ENCODE results near the gene TMEM131.

Gene TMEM131

GRCh38 chr2:97763176-97763845 lies 232.4 kb downstream of the TMEM131 start:
- no peak for DNase-seq (ENCODE audit: extremely low read depth, low read depth)
- TF ChIP-seq, protein P1, sequence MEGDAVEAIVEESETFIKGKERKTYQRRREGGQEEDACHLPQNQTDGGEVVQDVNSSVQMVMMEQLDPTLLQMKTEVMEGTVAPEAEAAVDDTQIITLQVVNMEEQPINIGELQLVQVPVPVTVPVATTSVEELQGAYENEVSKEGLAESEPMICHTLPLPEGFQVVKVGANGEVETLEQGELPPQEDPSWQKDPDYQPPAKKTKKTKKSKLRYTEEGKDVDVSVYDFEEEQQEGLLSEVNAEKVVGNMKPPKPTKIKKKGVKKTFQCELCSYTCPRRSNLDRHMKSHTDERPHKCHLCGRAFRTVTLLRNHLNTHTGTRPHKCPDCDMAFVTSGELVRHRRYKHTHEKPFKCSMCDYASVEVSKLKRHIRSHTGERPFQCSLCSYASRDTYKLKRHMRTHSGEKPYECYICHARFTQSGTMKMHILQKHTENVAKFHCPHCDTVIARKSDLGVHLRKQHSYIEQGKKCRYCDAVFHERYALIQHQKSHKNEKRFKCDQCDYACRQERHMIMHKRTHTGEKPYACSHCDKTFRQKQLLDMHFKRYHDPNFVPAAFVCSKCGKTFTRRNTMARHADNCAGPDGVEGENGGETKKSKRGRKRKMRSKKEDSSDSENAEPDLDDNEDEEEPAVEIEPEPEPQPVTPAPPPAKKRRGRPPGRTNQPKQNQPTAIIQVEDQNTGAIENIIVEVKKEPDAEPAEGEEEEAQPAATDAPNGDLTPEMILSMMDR (IDR thresholded peaks at IDR 0.05; ENCODE audit: low read depth, low read length) = no peak

- TF ChIP-seq, protein P1 (IDR thresholded peaks at IDR 0.05; ENCODE audit: low read depth, low read length) = no peak
- DNase-seq (ENCODE audit: extremely low read depth, low read depth) = no peak
Observed at GRCh38 chr2:97761192-97761591, 234.6 kb downstream of the TMEM131 start.

DNA sequence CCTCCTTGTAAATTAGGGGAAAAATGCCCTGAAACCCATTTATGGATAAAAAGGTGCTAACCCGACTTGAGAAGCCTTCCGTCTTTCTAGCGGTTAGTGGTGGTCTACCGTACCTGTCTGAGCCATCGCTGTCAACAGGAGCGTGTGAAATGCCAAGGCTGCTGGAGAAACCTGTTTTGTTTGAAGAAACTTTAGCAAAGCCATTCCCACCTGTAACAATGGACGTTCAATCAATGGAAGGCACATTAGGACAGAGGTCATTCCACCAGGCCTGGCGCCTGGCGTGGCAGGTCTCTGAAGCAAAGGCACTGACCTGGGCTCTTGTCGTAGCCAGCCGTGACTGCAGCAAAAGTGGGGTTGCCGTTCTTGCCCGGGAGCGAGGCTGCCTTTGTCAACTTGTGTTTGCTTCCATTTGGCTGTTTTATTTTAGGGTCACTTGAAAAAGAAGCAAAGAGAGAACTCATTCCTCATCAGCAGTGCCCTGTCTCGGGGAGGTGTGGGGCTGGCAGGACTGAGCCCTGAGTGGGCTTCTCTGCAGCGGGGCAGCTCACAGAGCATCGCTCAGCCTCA lies 235.2 kb downstream of the TMEM131 start:
- TF ChIP-seq, protein P1 (IDR thresholded peaks at IDR 0.05; ENCODE audit: low read depth, low read length) = no peak
- no peak for DNase-seq (ENCODE audit: extremely low read depth, low read depth)

DNA sequence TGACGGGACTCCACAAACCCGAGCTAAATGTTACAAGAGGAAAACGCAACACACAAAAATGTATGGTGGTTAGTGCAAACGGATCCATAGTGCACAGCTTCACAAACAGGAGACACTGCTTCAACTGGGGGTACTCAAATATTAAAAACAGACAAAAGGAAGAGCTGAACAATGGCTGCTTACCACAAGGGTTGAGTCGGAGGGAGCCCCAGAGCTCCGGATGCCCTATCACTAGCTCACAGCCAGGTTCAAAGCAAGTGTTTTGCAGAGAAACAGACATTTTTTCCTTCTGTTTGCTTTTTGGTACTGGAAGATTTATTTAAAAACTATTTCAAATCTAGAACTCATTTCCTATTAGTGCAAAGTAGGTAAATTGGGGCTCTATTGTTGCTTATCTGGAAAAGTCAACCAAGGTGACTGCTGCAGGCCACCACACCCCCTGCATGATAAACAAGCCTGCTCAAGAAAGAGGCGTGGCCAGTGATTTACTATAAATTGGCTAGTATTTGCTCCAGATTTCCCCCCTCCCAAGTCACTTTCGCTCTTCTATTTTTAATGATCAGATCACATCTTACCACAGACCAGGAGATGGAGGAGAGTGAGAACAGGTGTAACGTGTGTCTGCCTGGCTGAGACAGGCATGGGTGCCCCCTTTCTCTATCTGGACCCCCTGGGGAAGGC lies 235.9 kb downstream of the TMEM131 start:
- TF ChIP-seq, protein P1 (IDR thresholded peaks at IDR 0.05; ENCODE audit: low read depth, low read length) = no peak
- DNase-seq (ENCODE audit: extremely low read depth, low read depth) = no peak

DNA sequence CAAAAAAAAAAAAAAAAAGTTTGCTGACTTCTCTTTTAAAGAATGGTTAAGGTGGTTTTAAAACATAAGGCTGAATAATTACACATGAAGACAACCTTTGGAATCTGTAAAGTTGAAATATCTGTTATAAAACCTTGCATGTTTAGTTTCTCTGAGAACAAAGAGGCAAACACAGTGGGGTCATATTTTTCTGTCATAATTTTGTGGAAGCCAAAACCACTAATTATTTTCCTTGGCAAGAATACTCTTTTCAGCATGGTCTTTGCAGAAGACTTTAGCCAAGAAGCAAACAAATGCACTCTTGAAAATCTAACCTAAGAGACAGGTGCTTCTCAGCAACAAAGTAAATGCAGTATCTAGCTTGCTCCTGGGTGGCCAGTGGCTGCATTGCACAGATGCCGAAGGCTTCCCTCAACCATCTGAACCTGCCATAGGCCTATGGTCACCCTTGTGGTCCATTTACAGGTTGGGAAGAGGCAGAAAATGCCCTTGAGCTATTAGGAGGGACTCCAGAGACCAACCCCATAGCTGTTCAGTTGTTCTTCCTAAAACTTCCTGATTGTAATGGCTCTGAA lies 237.5 kb downstream of the TMEM131 start:
- DNase-seq (ENCODE audit: extremely low read depth, low read depth) = no peak
- TF ChIP-seq, protein P1 (IDR thresholded peaks at IDR 0.05; ENCODE audit: low read depth, low read length) = no peak

- TF ChIP-seq, protein P1 (IDR thresholded peaks at IDR 0.05; ENCODE audit: low read depth, low read length) = no peak
- DNase-seq (ENCODE audit: extremely low read depth, low read depth) = no peak
Observed at GRCh38 chr2:97757062-97757461, 238.7 kb downstream of the TMEM131 start.

DNA sequence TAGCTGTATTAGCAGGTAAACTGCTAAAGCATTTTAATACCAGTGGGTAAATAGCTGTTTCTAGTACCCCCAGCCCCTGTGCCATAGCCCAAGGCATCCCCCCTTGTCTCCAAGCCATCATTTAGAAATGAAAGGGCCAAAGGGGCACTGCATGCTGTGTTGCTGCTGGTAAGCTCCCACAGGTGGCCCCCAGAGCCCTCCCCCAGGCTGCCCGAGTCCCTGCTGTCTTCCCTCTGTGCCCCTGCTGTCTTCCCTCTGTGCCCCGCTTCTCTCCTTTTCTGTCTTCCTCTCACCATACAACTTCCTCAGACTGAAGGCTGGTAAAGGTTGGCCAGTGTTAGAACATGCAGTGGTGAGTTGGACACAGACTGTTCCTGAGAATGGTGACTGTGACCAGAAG lies 240.3 kb downstream of the TMEM131 start:
- TF ChIP-seq, protein P1 (IDR thresholded peaks at IDR 0.05; ENCODE audit: low read depth, low read length) = no peak
- no peak for DNase-seq (ENCODE audit: extremely low read depth, low read depth)

Measured in AG09319 (cell line).